GM18520 (cell line): ENCODE measurements around the gene CCDC188.
"Not testable (repeated sequence)": the region's sequence is repeated elsewhere in the genome, so short reads cannot be mapped to it uniquely, and the experiment has no call there.

Experiments used
- ATAC-seq: cut with Tn5 transposase; IDR thresholded peaks from one replicate; pipeline ENCODE4 v1.9.1; 2021; ENCODE audit not compliant: unreplicated experiment

Gene CCDC188

DNA sequence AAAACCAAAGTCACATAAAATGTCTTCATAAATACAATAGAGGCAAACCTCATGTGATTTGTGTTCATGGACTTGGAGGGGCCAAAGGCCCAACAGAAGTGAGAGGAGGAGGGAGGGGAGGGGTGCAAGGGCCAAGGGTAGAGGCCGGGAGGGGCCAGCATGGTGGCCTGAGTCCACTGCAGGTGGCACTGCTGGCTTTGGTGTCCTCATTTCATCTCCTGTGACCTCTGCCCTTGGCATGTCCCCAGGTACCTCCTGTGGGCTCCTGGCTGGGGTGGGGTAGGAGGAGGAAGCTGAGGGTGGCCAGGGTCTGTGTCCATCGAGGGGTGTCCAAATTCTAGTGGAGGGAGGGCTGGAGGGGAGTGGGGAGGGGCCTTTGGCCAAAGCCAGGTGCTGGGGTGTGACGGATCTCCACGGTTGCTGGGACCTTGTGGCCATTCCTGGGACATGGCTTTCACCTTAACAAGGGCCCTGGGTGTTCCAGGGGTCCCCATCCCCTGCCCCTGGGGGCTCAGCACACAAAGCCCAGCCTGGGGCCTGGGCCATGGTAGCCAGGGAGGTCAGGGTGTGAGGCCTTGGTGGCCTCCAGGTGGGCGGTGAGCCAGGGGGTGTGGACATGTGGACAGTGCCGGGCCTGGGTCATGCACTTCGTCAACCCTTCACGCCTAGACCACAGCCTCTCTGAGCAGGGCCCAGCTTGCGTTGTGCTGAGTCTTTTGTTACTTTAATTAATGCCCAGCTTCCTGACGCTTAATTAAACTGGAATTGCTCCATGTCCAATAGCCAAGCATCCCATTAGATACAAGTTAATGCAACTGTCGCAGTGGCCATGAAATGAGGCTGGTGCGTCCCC lies 20.7 kb upstream of the CCDC188 start:
- ATAC-seq: no peak

- no peak for ATAC-seq
Observed at GRCh38 chr22:20170170-20170569, 19.3 kb upstream of the CCDC188 start.

GRCh38 chr22:20169253-20169822 lies 18.5 kb upstream of the CCDC188 start:
- ATAC-seq: no peak

DNA sequence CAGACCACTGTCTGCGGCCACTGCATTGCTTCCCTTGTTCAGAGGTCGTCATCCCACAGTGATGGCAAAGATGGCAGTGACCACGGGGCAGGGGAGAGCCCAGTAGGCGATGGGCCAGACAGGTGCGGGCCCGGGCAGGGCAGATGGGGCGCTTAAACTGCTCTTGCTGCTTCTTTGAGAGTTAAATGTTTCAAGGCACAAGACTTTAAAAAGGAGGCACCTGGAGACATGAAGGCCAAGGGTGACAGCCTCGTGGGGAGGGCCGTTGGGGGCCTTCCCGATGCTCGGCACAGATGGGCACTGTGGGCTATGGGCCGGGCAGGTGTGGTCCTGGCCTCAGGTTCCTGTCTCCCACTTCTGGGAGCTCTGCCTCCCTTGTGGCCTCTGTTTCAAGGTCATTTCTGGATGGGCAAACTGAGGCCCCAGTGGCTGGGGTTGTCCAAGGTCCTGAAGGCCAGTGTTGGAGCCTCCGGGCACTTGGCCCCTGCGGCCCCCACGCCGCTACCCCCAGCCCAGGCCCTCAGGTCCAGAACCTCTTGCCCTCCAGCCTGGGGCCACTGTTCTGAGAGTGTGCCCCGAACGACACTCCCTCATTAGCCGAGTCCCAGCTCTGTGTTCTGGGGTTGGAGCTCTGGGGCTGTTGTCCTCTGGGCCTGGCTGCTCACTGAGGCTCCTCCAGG lies 16.9 kb upstream of the CCDC188 start:
- ATAC-seq: no peak

- no peak for ATAC-seq
Observed at GRCh38 chr22:20166703-20167102, 15.8 kb upstream of the CCDC188 start.

DNA sequence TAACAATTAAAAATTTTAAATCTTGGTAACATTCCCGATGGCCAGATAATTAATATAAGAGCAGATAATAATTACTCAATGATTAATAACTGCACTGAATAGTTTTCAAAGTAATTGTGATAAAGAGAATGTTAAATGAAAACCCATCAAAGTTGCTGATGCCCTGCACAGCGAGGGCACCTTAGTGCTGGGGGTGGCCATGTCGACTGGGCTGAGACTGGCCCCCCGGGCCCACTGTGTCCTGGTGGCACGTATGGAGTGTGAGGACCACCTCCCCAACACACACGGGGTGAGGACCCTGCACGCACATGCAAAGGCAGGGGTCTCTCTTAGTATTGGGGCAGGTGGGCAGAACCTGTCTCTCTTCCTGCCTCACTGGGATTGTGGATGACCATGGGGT lies 15.1 kb upstream of the CCDC188 start:
- ATAC-seq: no peak

DNA sequence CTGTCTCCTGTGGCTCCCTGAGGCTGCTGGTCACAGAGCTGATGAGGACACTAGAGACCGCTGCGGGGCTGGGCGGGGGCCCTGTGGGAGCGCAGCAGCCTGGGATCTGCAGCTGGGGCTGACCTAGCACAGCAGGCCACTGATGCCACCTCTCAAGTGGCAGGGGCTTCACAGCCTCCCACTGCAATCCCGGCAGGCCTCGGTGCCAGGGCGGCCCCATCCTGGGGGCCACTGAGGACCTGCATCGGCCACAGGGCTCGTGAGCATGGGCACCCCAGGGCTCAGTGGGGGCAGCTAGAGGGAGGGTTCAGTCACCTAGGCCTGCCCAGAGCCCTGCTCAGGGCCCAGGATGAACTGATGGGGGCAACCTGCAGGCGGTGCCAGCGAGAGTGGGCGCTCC lies 14.6 kb upstream of the CCDC188 start:
- ATAC-seq: no peak

DNA sequence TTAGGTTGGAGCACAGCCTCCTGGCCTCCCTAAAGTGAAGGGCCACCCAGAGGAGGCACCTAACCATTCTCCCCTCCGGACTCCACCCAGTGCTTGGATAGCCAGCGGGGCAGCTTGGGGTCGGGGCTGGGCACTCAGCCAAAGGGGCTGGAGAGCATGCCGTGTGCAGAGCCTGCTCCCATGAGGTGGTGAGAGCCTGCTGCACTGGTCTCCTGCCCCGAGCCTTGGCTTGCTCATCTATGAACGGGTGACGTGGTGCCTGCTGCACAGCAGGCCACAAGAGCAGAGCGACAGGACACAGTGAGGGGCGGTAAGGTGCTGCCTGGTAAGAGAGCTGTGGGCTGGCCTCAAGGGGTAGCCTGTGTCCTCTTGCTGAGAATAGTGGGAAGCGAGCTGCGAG lies 14.0 kb upstream of the CCDC188 start:
- no peak for ATAC-seq

DNA sequence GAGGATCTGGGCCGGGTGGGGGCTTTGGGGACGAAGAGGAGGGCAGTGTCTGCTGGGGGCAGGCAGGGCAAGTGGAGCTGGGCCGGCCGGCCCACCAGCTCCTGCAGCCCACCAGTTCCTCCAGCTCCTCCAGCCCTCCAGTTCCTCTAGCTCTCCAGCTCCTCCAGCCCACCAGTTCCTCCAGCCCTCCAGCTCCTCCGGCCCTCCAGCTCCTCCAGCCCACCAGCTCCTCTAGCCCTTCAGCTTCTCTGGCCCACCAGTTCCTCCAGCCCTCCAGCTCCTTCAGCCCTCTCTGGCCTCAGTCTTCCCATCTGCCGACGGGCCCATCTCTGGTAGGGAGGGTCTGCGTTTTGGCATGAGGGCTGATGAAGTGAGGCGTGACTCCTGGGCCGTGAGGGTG lies 9.2 kb upstream of the CCDC188 start:
- ATAC-seq: no peak

- not testable (repeated sequence) for ATAC-seq
Observed at GRCh38 chr22:20159531-20159930, 8.7 kb upstream of the CCDC188 start.

DNA sequence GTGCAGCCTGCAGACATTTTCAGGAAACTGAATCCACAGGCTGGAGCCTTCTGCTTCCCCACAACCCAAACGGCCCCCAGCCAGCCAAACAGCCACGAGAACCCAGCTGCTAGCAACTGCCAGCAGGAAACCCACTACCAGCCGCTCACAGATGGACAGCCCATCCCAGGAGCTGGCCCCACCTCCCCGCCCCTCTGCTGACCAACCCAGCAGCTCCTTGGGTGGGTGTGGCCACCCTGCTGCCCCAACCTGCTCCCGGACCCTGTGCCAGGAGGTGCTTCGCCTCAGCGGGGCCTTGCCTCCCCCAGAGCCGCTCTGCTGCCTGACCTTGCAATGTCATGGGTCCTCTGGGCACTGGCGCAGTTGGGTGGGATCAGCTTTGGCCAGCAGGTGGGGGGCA lies 8.2 kb upstream of the CCDC188 start:
- no peak for ATAC-seq

DNA sequence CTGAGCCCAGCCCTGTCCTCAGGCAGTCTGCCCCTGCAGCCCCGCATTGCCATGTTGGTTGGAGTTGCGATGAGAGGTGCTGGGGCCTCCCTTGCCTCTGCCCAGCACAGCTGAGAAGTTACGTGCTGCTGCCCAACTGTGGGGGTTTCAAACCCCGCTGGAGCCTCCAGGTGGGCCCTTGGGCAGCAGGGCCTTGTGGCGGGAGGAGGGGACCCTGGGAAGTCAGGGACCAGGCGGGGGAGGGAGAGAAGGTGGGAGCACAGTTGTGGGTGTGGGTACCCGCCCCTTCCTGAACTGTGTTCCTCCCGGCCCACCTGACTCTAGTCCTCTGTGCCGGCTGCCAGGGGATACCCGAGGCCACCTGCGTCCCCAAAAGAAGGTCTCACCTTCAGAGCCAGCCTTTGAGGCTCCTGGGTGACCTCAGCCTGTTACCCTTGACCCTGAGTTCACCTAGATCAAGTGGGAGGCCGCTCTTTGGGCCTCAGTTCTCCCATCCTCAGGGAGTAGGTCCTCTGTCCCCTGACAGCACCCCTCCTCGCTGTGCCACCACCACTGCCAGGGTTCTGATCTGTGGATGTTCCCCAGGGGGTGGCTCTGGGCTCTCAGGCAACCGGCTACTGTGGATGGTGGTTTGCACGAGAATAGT lies 7.7 kb upstream of the CCDC188 start:
- ATAC-seq: no peak

- ATAC-seq: no peak
Observed at GRCh38 chr22:20157430-20158183, 6.8 kb upstream of the CCDC188 start.

DNA sequence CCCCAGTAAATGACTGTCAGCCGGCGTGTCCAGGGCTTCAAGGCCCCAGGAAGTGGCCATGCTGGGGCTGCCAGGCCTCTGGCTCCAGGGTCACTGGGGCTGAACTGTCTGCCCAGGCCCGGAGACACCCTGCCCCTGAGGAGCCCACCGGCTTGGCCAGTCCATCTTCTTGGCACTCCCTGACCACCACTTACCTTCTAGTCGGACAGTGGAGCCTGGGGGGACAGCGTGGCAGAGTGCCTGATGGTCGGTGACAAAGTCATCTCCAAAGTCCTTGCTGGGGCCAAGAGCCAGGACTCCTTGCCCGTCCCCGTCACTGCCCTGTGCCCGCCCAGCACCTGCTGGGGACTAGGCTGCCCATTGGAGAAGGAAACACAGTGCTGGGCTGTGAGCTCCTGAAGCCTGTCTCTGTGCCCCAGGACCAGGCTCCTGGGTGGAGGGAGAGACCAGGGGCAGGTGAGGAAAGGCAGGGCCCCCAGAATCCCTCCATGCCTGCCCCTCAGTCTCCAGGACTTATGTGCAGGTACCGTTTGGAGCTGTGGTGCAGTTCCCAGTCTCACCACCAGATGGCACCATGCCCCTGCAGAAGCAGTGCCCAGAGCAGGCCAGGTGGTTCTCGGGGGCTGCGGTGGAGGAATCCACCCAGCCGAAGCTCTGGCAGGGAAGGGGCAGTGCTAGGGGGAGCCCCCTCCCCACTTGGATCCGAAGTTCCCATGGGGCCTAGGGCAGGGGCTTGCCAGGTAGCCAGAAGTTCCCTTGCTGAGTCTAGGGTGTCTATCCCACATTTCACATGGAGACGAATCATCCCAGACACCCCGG lies 6.0 kb upstream of the CCDC188 start:
- ATAC-seq: no peak

DNA sequence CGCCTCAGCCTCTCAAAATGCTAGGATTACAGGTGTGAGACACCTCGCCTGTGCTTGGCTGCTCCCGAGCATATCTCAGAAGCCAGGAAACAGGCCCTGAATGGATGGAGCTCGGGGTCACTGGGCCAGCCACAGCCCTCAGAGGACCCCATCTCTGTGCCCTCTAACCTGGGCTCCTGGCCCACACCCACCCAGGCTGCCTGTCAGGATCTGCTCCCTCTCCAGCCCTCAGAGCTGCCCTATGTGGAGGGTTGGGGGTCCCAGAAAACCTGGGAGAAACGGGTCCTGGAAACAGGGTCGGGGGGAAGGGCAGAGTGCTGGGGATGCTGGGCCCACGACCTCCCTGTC lies 5.2 kb upstream of the CCDC188 start:
- no peak for ATAC-seq

GRCh38 chr22:20155330-20156041 lies 4.6 kb upstream of the CCDC188 start:
- no peak for ATAC-seq

DNA sequence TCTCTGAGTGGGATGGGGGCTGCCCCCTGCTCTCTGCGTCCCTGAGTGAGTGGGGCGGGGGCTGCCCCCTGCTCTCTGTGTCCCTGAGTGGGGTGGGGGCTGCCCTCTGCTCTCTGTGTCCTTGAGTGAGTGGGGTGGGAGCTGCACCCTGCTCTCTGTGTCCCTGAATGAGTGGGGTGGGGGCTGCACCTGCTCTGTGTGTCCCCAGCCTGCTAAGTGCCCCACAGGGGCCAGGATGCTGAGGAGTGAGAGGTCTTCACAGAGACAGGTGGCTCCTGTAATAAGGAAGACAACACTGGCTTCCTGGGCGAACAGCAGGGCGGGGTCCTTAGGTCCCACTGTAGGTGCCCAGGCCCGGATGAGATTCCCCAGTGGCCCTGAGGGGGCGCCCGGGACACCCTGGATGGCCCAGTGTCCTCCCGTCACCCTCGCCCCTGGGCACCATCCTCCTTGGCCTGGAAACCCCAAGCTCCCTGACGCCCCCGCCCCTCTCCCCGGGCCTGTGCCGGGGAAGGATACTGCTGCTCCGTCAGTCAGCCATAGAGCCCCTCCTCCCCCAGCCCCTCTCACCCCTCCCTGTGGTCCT lies 3.8 kb upstream of the CCDC188 start:
- ATAC-seq: no peak

- no peak for ATAC-seq
Observed at GRCh38 chr22:20153945-20154344, 3.1 kb upstream of the CCDC188 start.

- ATAC-seq: no peak
Observed at GRCh38 chr22:20152464-20152890, 1.6 kb upstream of the CCDC188 start.
